ENCODE results near the gene SLC37A3.

DNA sequence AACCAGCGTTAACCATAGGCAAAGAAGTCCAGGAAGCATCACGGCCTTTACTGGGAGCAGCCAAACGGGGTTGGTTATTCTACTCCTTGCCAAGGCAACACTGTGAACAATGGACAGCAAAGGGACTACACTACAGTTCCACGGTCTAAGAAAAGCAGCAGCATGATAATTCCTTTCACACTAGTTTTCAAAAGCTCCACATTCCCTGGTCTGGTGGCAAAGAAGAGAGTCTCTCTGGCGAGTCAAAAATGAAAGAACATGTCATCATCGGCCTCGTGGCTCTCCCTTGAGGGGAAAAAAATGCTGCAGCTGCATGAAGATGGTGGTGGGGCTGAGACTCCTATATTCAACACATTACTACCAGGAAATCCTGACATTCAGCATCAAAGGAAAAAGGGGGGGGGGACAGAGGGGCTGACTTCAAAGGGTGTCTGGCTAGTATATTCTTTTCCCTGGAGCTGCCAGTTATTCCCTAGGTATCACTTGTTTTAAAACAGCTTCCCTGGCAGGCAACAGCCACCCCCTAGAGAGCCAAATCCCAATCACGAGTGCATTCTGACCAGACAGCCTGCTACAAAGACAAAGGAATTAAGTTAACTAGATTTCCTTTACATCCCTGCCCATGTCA lies 49.1 kb downstream of the SLC37A3 start:
- TF ChIP-seq GABPA (IDR thresholded peaks at IDR 0.05 in 1 of 2, conservative IDR thresholded peaks at IDR 0.05 in 1 of 2) (no peak), YY1 (IDR thresholded peaks at IDR 0.05) (no peak), RAD21 (IDR thresholded peaks at IDR 0.05) (no peak), RXRA (IDR thresholded peaks at IDR 0.05) (no peak), SP1 (IDR thresholded peaks at IDR 0.05) (no peak)
- TF ChIP-seq, protein P1, sequence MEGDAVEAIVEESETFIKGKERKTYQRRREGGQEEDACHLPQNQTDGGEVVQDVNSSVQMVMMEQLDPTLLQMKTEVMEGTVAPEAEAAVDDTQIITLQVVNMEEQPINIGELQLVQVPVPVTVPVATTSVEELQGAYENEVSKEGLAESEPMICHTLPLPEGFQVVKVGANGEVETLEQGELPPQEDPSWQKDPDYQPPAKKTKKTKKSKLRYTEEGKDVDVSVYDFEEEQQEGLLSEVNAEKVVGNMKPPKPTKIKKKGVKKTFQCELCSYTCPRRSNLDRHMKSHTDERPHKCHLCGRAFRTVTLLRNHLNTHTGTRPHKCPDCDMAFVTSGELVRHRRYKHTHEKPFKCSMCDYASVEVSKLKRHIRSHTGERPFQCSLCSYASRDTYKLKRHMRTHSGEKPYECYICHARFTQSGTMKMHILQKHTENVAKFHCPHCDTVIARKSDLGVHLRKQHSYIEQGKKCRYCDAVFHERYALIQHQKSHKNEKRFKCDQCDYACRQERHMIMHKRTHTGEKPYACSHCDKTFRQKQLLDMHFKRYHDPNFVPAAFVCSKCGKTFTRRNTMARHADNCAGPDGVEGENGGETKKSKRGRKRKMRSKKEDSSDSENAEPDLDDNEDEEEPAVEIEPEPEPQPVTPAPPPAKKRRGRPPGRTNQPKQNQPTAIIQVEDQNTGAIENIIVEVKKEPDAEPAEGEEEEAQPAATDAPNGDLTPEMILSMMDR (IDR thresholded peaks at IDR 0.05; ENCODE audit: low read depth, low read length, missing input control) = no peak
- TF ChIP-seq, protein P2, sequence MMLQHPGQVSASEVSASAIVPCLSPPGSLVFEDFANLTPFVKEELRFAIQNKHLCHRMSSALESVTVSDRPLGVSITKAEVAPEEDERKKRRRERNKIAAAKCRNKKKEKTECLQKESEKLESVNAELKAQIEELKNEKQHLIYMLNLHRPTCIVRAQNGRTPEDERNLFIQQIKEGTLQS (IDR thresholded peaks at IDR 0.05) = no peak
- TF ChIP-seq, protein P3, sequence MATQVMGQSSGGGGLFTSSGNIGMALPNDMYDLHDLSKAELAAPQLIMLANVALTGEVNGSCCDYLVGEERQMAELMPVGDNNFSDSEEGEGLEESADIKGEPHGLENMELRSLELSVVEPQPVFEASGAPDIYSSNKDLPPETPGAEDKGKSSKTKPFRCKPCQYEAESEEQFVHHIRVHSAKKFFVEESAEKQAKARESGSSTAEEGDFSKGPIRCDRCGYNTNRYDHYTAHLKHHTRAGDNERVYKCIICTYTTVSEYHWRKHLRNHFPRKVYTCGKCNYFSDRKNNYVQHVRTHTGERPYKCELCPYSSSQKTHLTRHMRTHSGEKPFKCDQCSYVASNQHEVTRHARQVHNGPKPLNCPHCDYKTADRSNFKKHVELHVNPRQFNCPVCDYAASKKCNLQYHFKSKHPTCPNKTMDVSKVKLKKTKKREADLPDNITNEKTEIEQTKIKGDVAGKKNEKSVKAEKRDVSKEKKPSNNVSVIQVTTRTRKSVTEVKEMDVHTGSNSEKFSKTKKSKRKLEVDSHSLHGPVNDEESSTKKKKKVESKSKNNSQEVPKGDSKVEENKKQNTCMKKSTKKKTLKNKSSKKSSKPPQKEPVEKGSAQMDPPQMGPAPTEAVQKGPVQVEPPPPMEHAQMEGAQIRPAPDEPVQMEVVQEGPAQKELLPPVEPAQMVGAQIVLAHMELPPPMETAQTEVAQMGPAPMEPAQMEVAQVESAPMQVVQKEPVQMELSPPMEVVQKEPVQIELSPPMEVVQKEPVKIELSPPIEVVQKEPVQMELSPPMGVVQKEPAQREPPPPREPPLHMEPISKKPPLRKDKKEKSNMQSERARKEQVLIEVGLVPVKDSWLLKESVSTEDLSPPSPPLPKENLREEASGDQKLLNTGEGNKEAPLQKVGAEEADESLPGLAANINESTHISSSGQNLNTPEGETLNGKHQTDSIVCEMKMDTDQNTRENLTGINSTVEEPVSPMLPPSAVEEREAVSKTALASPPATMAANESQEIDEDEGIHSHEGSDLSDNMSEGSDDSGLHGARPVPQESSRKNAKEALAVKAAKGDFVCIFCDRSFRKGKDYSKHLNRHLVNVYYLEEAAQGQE (IDR thresholded peaks at IDR 0.05) = no peak
